Measurements from ENCODE around the gene BAIAP2.

DNA sequence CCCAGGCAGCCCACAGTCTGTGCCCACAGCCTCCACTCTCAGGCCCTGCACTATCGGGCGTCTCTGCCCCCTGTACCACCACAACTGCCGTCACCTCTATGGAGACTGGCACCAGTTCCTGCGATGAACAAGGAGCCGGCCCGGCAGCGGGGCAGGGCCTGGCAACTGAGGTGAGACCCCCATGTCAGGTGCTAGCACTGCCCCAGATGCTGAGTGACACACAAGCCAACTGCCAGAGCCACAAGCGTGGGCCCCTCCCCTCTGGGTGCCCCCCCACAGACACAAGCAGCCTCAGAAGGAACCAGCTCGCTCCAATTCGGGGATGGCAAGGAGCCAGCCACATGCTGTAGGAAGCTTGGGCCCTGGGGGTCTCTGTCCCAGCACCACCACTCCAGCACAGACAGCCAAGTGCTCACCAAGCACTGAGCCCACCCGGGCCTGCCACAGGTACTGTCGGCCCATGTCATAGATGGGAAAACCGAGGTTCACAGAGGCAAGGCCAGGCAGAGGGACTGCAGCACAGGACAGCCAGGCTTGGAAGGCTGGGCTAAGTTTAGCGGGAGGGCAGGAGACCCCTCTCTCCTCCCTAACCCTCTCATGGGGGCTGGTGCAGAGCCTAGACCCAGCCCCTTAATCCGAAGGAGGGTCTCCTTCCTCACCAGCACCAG is 128.9 kb downstream of the BAIAP2 start:
- TF ChIP-seq, protein P1, sequence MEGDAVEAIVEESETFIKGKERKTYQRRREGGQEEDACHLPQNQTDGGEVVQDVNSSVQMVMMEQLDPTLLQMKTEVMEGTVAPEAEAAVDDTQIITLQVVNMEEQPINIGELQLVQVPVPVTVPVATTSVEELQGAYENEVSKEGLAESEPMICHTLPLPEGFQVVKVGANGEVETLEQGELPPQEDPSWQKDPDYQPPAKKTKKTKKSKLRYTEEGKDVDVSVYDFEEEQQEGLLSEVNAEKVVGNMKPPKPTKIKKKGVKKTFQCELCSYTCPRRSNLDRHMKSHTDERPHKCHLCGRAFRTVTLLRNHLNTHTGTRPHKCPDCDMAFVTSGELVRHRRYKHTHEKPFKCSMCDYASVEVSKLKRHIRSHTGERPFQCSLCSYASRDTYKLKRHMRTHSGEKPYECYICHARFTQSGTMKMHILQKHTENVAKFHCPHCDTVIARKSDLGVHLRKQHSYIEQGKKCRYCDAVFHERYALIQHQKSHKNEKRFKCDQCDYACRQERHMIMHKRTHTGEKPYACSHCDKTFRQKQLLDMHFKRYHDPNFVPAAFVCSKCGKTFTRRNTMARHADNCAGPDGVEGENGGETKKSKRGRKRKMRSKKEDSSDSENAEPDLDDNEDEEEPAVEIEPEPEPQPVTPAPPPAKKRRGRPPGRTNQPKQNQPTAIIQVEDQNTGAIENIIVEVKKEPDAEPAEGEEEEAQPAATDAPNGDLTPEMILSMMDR (IDR thresholded peaks at IDR 0.05): no peak
- no peak for TF ChIP-seq POLR2A (IDR thresholded peaks at IDR 0.05)
